ENCODE results near the gene RGS6.

The RGS6 gene

GRCh38 chr14:72045885-72046284, 113.7 kb downstream of the RGS6 start:
- in situ Hi-C loops (cut with MboI; ENCODE audit: low pct_unique_long_range_greater_than_20kb, low sequenced_read_pairs, unreplicated experiment), result no loop called here
- DNase-seq (ENCODE audit: low spot score), result no peak
- TF ChIP-seq CTCF (IDR thresholded peaks at IDR 0.05; ENCODE audit: extremely low read depth, insufficient read depth, missing control alignments), result no peak

DNA sequence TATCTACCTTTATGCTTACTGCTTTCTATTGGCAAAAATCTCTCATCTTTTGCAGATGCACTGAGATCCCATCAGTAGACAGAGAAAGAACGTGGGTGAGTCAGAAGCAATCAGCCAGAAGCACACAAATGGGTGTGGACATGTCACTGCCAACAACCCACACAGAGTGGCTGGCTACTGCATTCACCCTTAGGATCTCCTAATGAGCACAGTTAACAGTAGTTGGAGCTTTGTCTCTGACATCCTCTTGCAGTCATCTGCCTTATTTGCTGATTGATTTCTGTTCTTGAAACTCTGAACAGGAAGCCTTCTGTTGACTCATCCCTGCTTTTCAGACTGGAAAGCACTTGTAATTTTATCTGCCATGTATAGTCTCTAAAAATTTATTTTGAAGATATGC, 117.2 kb downstream of the RGS6 start:
- in situ Hi-C loops (cut with MboI; ENCODE audit: low pct_unique_long_range_greater_than_20kb, low sequenced_read_pairs, unreplicated experiment), result no loop called here
- no peak for TF ChIP-seq CTCF (IDR thresholded peaks at IDR 0.05; ENCODE audit: extremely low read depth, insufficient read depth, missing control alignments)
- peak; percentile 29 for DNase-seq (ENCODE audit: low spot score)

GRCh38 chr14:72052356-72052755, 120.1 kb downstream of the RGS6 start:
- no peak for TF ChIP-seq CTCF (IDR thresholded peaks at IDR 0.05; ENCODE audit: extremely low read depth, insufficient read depth, missing control alignments)
- in situ Hi-C loops (cut with MboI; ENCODE audit: low pct_unique_long_range_greater_than_20kb, low sequenced_read_pairs, unreplicated experiment), result no loop called here
- DNase-seq (ENCODE audit: low spot score), result no peak

DNA sequence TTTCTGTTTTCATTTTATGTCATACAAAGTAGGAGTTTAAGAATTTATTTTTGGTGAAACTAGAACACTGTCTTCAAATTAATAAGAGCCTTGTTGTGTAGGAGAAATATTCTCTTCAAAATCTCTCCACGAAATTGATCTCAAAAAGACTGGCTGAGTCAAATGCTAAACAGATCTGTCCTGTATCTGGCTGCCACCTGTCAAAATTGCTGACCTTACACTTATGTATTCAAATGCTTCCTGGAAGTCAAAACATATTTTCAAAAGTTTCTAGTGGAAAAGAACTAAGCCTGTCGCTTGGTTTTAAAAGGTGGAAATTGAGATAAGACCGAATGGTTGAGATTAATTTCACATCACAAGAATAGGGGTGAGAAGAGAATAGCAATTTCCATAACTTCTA, 121.4 kb downstream of the RGS6 start:
- in situ Hi-C loops (cut with MboI; ENCODE audit: low pct_unique_long_range_greater_than_20kb, low sequenced_read_pairs, unreplicated experiment), result no loop called here
- DNase-seq (ENCODE audit: low spot score), result no peak
- no peak for TF ChIP-seq CTCF (IDR thresholded peaks at IDR 0.05; ENCODE audit: extremely low read depth, insufficient read depth, missing control alignments)

- DNase-seq (ENCODE audit: low spot score), result no peak
- no peak for TF ChIP-seq CTCF (IDR thresholded peaks at IDR 0.05; ENCODE audit: extremely low read depth, insufficient read depth, missing control alignments)
- in situ Hi-C loops (cut with MboI; ENCODE audit: low pct_unique_long_range_greater_than_20kb, low sequenced_read_pairs, unreplicated experiment), result no loop called here
These were observed 122.7 kb downstream of the RGS6 start for GRCh38 chr14:72054911-72055310.

DNA sequence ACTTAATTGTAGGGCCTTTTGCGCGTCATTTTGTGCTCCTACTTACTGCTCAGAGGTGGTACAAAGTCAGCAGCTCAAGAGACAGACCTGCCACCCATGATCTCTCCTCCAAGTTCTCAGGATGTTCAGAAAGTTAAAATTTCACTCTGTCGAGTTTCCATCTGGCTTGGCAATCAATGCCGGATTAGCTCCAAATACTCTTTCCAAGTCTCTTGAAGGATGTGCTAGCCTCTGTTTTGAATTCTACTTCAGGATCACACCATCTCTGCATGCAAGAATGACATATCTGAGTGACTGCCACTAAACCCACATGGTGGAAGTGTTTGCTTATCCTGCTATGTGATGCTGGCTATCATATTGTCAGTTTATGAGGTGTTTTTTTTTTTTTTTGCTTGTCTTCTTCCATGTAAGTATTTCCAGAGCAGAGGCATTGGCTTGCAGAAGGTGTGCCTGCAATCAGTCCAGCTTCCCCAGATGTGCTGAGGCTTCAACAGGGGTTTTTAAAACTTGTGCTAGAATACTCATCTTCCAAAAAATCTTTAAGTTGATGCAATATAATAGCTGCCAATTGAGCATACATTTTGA, 125.6 kb downstream of the RGS6 start:
- TF ChIP-seq CTCF (IDR thresholded peaks at IDR 0.05; ENCODE audit: extremely low read depth, insufficient read depth, missing control alignments), result no peak
- in situ Hi-C loops (cut with MboI; ENCODE audit: low pct_unique_long_range_greater_than_20kb, low sequenced_read_pairs, unreplicated experiment), result no loop called here

DNA sequence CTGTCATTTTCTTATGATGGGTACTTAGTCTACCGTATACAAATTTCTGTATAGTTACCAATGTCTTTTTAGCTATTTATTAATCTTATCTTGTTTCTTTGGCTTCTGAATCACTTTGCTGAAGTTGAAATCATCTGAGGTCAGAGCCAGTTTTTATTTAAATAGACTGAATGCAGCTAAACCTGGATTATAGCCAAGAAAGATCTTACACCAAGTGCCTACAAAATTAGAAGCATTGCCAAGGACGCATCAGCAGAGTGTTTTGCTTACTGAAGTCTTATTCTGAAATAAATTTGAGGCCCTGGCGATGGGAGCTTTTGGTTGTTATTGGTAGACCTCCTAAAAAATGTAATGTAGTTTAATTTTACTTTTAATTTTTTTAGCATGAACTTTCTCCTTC, 128.2 kb downstream of the RGS6 start:
- in situ Hi-C loops (cut with MboI; ENCODE audit: low pct_unique_long_range_greater_than_20kb, low sequenced_read_pairs, unreplicated experiment), result no loop called here
- no peak for DNase-seq (ENCODE audit: low spot score)
- TF ChIP-seq CTCF (IDR thresholded peaks at IDR 0.05; ENCODE audit: extremely low read depth, insufficient read depth, missing control alignments), result no peak

More for the DNA sequence above, 125.6 kb downstream of the RGS6 start:
- no peak for DNase-seq (ENCODE audit: low spot score)

All from GM13977 (cell line).